HEK293 (cell line): Measurements from ENCODE around the gene MYH15.

Source experiments
- EGR2 ChIP-seq: fragments of 450-650 bp; formaldehyde crosslinking; IDR thresholded peaks from 2 replicates; pipeline ENCODE4 v1.5.1; 2016; ENCODE audit warnings: low read depth, missing biosample characterization, missing genetic modification characterization
- RBAK ChIP-seq: fragments of 450-650 bp; formaldehyde crosslinking; IDR thresholded peaks from 2 replicates; pipeline ENCODE4 v1.5.1; 2016; ENCODE audit warnings: missing biosample characterization, missing genetic modification characterization
- ZNF701 ChIP-seq: fragments of 450-650 bp; formaldehyde crosslinking; IDR thresholded peaks from 2 replicates; pipeline ENCODE4 v1.5.1; 2016; ENCODE audit warnings: missing biosample characterization, missing genetic modification characterization
- TF ChIP-seq, protein P1 (sequence below): fragments of 450-650 bp; formaldehyde crosslinking; IDR thresholded peaks from 2 replicates; pipeline ENCODE4 v1.5.1; 2016; ENCODE audit warnings: missing biosample characterization, missing genetic modification characterization

- TF ChIP-seq RBAK (tag by site-specific recombination): no peak
- TF ChIP-seq ZNF701 (tag by site-specific recombination): no peak
- TF ChIP-seq, protein P1, sequence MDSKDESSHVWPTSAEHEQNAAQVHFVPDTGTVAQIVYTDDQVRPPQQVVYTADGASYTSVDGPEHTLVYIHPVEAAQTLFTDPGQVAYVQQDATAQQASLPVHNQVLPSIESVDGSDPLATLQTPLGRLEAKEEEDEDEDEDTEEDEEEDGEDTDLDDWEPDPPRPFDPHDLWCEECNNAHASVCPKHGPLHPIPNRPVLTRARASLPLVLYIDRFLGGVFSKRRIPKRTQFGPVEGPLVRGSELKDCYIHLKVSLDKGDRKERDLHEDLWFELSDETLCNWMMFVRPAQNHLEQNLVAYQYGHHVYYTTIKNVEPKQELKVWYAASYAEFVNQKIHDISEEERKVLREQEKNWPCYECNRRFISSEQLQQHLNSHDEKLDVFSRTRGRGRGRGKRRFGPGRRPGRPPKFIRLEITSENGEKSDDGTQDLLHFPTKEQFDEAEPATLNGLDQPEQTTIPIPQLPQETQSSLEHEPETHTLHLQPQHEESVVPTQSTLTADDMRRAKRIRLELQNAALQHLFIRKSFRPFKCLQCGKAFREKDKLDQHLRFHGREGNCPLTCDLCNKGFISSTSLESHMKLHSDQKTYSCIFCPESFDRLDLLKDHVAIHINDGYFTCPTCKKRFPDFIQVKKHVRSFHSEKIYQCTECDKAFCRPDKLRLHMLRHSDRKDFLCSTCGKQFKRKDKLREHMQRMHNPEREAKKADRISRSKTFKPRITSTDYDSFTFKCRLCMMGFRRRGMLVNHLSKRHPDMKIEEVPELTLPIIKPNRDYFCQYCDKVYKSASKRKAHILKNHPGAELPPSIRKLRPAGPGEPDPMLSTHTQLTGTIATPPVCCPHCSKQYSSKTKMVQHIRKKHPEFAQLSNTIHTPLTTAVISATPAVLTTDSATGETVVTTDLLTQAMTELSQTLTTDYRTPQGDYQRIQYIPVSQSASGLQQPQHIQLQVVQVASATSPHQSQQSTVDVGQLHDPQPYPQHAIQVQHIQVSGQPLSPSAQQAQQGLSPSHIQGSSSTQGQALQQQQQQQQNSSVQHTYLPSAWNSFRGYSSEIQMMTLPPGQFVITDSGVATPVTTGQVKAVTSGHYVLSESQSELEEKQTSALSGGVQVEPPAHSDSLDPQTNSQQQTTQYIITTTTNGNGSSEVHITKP: no peak
- no peak for TF ChIP-seq EGR2 (tag by site-specific recombination)
Observed at GRCh38 chr3:108415661-108416060, 94.7 kb downstream of the MYH15 start.
